ENCODE data around the gene TFF1. TPM values are rescaled to one million over a fixed set of nuclear protein-coding genes. Genes with fewer than 3 reads are reported as not detected.
A peak's percentile ranks its signal among the peaks of the same experiment; 100 is the strongest.

TFF1 gene
- total and polyA plus RNA-seq, 2 of the 4 experiments (the other 2 are of a cell fraction), result not detected

GRCh38 chr21:42376338-42376982, 10.1 kb upstream of the TFF1 start:
- intact Hi-C loops (cut with micrococcal nuclease) (no loop called here), in situ Hi-C loops (cut with MboI; ENCODE audit: low sequenced_read_pairs) (no loop called here), dilution Hi-C loops (cut with HindIII; ENCODE audit: low sequenced_read_pairs, unreplicated experiment) (no loop called here)
- 67% methylated on average over 13 of the region's 32 CpGs; no CpG with 5 or more reads in 1 of the 2 experiments for WGBS, 2 experiments (ENCODE audit: extremely low coverage in 2 of 2, insufficient read length in 1 of 2)
- Histone ChIP-seq H3K4me3 (ENCODE audit: insufficient read depth, low read depth, low read length) (no peak overlapping the region), H3K4ac (ENCODE audit: low read depth, low read length) (no peak overlapping the region), H4K20me1 (ENCODE audit: insufficient read depth, low read length) (no peaks in the 10 kb centered on the region), H3K56ac (ENCODE audit: extremely low read depth, insufficient read depth, low read length) (no peak overlapping the region), H2BK120ac (ENCODE audit: low read depth, low read length) (no peak overlapping the region), H2BK5ac (ENCODE audit: low read depth, low read length, poor library complexity, severe bottlenecking) (no peak overlapping the region), H2BK20ac (ENCODE audit: low read depth, low read length) (no peak overlapping the region), H2BK15ac (ENCODE audit: low read depth, low read length) (no peak overlapping the region), H4K8ac (ENCODE audit: low read depth in 2 of 2, low read length in 2 of 2) (no peak overlapping the region), H3K4me1 (ENCODE audit: control insufficient read depth, insufficient read depth, low read length) (no peaks in the 10 kb centered on the region), H3K27ac (ENCODE audit: insufficient read depth, low read length) (no peak overlapping the region), H2AK5ac (ENCODE audit: low read depth, low read length) (no peak overlapping the region), H4K5ac (ENCODE audit: low read depth, low read length) (no peak overlapping the region), H2AFZ (replicated peaks; ENCODE audit: low read length, poor library complexity) (no peak overlapping the region), H3K23ac (ENCODE audit: low read depth, low read length) (no peak overlapping the region), H2AK9ac (replicated peaks; ENCODE audit: low read depth, low read length, poor library complexity) (no peak overlapping the region), H3K4me2 (ENCODE audit: low read depth, low read length) (no peak overlapping the region), H3K9me3 (ENCODE audit: control insufficient read depth, insufficient read depth, low read length) (no peaks in the 10 kb centered on the region), H3K14ac (replicated peaks; ENCODE audit: low read depth, low read length) (no peak overlapping the region), H3K36me3 (ENCODE audit: control insufficient read depth, insufficient read depth, low read length) (no peaks in the 10 kb centered on the region), H3K27me3 (ENCODE audit: control insufficient read depth, insufficient read depth, low read length) (peaks cover 29% of the 10 kb centered on the region; the same call in 1 of the 2 replicates), H3K9me1 (ENCODE audit: insufficient read depth, low read length) (no peaks in the 10 kb centered on the region), H3K9ac (ENCODE audit: low read depth, low read length) (no peak overlapping the region), H4K91ac (ENCODE audit: insufficient read depth, low read depth, low read length) (no peak overlapping the region), H3K18ac (ENCODE audit: low read depth, low read length) (no peak overlapping the region), H3K79me1 (ENCODE audit: low read depth in 1 of 2, low read length in 2 of 2) (no peaks in the 10 kb centered on the region)
- BruUV-seq (replicated peaks), result no TSS peak
- ATAC-seq (ENCODE audit: low read depth) (0 out of 2 replicates have a peak, but pooled peaks have one; percentile 49), DNase-seq (no peak)
- POLR2A ChIA-PET (ENCODE audit: unreplicated experiment), result no interaction called here
- TF ChIP-seq CEBPB (IDR thresholded peaks at IDR 0.05; ENCODE audit: low read depth, low read length) (0 out of 2 replicates have a peak, but pooled peaks have one; percentile 17), BHLHE40 (IDR thresholded peaks at IDR 0.05; ENCODE audit: low read depth, low read length) (no peak), POLR2A (IDR thresholded peaks at IDR 0.05; ENCODE audit: low read depth, low read length) (no peak), CHD1 (IDR thresholded peaks at IDR 0.05; ENCODE audit: low read depth, low read length) (no peak), MXI1 (IDR thresholded peaks at IDR 0.05; ENCODE audit: borderline replicate concordance, low read depth, low read length) (no peak), USF2 (IDR thresholded peaks at IDR 0.05; ENCODE audit: low read depth, low read length) (no peak), MAZ (IDR thresholded peaks at IDR 0.05; ENCODE audit: borderline replicate concordance, low read depth, low read length) (no peak), RAD21 (IDR thresholded peaks at IDR 0.05; ENCODE audit: low read length) (peak; percentile 20; the same call in 1 of the 2 replicates), RFX5 (IDR thresholded peaks at IDR 0.05; ENCODE audit: low read depth, low read length) (no peak)
- TF ChIP-seq, protein P1, sequence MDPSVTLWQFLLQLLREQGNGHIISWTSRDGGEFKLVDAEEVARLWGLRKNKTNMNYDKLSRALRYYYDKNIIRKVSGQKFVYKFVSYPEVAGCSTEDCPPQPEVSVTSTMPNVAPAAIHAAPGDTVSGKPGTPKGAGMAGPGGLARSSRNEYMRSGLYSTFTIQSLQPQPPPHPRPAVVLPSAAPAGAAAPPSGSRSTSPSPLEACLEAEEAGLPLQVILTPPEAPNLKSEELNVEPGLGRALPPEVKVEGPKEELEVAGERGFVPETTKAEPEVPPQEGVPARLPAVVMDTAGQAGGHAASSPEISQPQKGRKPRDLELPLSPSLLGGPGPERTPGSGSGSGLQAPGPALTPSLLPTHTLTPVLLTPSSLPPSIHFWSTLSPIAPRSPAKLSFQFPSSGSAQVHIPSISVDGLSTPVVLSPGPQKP (IDR thresholded peaks at IDR 0.05; ENCODE audit: borderline replicate concordance, low read depth, low read length), result no peak
- TF ChIP-seq, protein P2, sequence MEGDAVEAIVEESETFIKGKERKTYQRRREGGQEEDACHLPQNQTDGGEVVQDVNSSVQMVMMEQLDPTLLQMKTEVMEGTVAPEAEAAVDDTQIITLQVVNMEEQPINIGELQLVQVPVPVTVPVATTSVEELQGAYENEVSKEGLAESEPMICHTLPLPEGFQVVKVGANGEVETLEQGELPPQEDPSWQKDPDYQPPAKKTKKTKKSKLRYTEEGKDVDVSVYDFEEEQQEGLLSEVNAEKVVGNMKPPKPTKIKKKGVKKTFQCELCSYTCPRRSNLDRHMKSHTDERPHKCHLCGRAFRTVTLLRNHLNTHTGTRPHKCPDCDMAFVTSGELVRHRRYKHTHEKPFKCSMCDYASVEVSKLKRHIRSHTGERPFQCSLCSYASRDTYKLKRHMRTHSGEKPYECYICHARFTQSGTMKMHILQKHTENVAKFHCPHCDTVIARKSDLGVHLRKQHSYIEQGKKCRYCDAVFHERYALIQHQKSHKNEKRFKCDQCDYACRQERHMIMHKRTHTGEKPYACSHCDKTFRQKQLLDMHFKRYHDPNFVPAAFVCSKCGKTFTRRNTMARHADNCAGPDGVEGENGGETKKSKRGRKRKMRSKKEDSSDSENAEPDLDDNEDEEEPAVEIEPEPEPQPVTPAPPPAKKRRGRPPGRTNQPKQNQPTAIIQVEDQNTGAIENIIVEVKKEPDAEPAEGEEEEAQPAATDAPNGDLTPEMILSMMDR (conservative IDR thresholded peaks at IDR 0.05; ENCODE audit: low read depth, low read length), result peak; percentile 32; the same call in 1 of the 2 replicates
- CTCF ChIA-PET, result no interaction called here
